Tibial nerve (tissue), 4 donors: ENCODE results near the gene SPNS3. TPM values are rescaled to one million over a fixed set of nuclear protein-coding genes. Genes with fewer than 3 reads are reported as not detected.
A peak's percentile ranks its signal among the peaks of the same experiment; 100 is the strongest.

ENCODE experiments used
- DNase-seq, 2 donors: peaks; one replicate each; pipeline ENCODE4 v3.0.0-alpha.2; 2019; ENCODE audit warnings: low spot score in 2 of 2
- H3K27ac ChIP-seq, 4 donors: fragments of 200-600 bp; sonication (generic) in 3 of 4; one replicate each; pipeline ENCODE4 v1.5.1; 2017 to 2019; ENCODE audit warnings: mild to moderate bottlenecking in 1 of 4
- H3K27me3 ChIP-seq, 2 donors: fragments of 200-600 bp; sonication (generic) in 1 of 2; one replicate each; pipeline versions ENCODE4 v1.5.1 to v1.6.0; 2017 to 2019
- H3K36me3 ChIP-seq, 3 donors: fragments of 200-600 bp; sonication (generic); one replicate each; pipeline ENCODE4 v1.5.1; 2018 to 2019
- H3K4me1 ChIP-seq, 4 donors: fragments of 200-600 bp; sonication (generic) in 3 of 4; one replicate each; pipeline ENCODE4 v1.5.1; 2017 to 2019
- H3K4me3 ChIP-seq, 4 donors: fragments of 200-600 bp; sonication (generic) in 3 of 4; one replicate each; pipeline ENCODE4 v1.5.1; 2017 to 2019; ENCODE audit warnings: mild to moderate bottlenecking in 1 of 4, moderate library complexity in 1 of 4
- H3K9me3 ChIP-seq, 4 donors: fragments of 200-600 bp; sonication (generic) in 3 of 4; one replicate each; pipeline ENCODE4 v1.5.1; 2017 to 2019
- EP300 ChIP-seq, 2 donors: sonication (generic); formaldehyde crosslinking; IDR thresholded peaks; one replicate each; pipeline ENCODE4 v1.6.1; 2017; ENCODE audit warnings: antibody characterized with exemption in 2 of 2, mild to moderate bottlenecking in 1 of 2
- POLR2A ChIP-seq, 2 donors: fragments of 450-650 bp; IDR thresholded peaks; one replicate each; pipeline ENCODE4 v1.6.1; 2017; ENCODE audit warnings: antibody characterized with exemption in 2 of 2, mild to moderate bottlenecking in 2 of 2, moderate library complexity in 2 of 2
- WGBS, 2 donors: methylation state at CpG; one replicate each; pipeline ENCODE4 v1.1.5; 2018; 5-methylcytosine and 5-hydroxymethylcytosine counted together
- total RNA-seq, 4 donors: library from RNA; depleted of rRNA; stranded (reverse); fragments of >200 nt; gene quantifications; one replicate each; pipeline ENCODE4 v1.1.0, GENCODE V29; 2016
- TF ChIP-seq, protein P1 (sequence below), 5 experiments: fragments of 200-600 bp in 3 of 5; fragments of 450-650 bp in 2 of 5; sonication (generic) in 3 of 5; IDR thresholded peaks; one replicate each; pipeline ENCODE4 v1.5.1; 2016 to 2019; ENCODE audit warnings: antibody characterized with exemption in 5 of 5, mild to moderate bottlenecking in 3 of 5, moderate library complexity in 2 of 5

SPNS3 gene
- total RNA-seq, 4 donors from 2014 or later: 0.44 TPM; not detected in 3

- no peaks in the 10 kb centered on the region for H3K9me3 ChIP-seq
- 24 to 28% methylated on average over 19 of the region's 23 CpGs for WGBS, 2 donors
- peak overlapping the region in 2 of 4 donors; percentile 2 to 19 for H3K4me3 ChIP-seq
- H3K27ac ChIP-seq: peak overlapping the region; percentile 44 to 93 (median 79)
- peaks cover 0 to 67% (median 49%) of the 10 kb centered on the region in 4 donors for H3K4me1 ChIP-seq
- TF ChIP-seq POLR2A (IDR thresholded peaks at IDR 0.05) (no peak), EP300 (IDR thresholded peaks at IDR 0.05) (peak in 1 of 2 donors; percentile 29)
- TF ChIP-seq, protein P1, sequence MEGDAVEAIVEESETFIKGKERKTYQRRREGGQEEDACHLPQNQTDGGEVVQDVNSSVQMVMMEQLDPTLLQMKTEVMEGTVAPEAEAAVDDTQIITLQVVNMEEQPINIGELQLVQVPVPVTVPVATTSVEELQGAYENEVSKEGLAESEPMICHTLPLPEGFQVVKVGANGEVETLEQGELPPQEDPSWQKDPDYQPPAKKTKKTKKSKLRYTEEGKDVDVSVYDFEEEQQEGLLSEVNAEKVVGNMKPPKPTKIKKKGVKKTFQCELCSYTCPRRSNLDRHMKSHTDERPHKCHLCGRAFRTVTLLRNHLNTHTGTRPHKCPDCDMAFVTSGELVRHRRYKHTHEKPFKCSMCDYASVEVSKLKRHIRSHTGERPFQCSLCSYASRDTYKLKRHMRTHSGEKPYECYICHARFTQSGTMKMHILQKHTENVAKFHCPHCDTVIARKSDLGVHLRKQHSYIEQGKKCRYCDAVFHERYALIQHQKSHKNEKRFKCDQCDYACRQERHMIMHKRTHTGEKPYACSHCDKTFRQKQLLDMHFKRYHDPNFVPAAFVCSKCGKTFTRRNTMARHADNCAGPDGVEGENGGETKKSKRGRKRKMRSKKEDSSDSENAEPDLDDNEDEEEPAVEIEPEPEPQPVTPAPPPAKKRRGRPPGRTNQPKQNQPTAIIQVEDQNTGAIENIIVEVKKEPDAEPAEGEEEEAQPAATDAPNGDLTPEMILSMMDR (IDR thresholded peaks at IDR 0.05): peak in 2 of 5 experiments; percentile 38 to 41
- peak in 1 of 2 donors; percentile 35 for DNase-seq
- H3K27me3 ChIP-seq: no peaks in the 10 kb centered on the region
- H3K36me3 ChIP-seq: peaks cover 0 to 16% (median 0%) of the 10 kb centered on the region in 3 donors
These were observed 100.1 kb downstream of the SPNS3 start for GRCh38 chr17:4533523-4534504.

DNA sequence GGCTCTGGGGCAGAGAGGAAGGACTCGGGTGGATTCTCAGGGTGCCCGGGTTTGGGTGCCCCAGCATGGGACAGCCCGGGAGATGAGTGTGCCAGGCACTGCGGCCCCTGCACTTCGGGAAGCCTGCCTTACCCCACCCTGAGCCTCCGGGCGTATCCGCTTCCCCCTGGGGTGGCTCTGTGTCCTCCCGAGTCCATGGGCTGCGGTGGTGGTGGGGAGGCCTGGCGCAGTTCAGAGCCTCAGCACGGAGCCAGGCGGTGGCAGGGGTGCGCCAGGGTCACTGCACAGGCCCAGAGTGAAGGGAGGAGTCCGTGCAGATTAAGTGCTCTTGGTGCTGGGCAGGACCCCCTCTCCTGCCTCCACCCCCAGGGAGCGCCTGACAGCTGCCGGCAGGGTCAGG lies 100.8 kb downstream of the SPNS3 start:
- Histone ChIP-seq H3K9me3 (no peaks in the 10 kb centered on the region), H3K4me3 (peak overlapping the region in 1 of 4 donors; percentile 2), H3K27ac (peak overlapping the region; percentile 44 to 93 (median 79)), H3K36me3 (peaks cover 0 to 23% (median 4%) of the 10 kb centered on the region in 3 donors), H3K4me1 (peaks cover 0 to 70% (median 49%) of the 10 kb centered on the region in 4 donors), H3K27me3 (no peaks in the 10 kb centered on the region)
- no peak for DNase-seq
- no peak for TF ChIP-seq EP300 (IDR thresholded peaks at IDR 0.05)
- TF ChIP-seq POLR2A (IDR thresholded peaks at IDR 0.05): no peak
- TF ChIP-seq, protein P1 (IDR thresholded peaks at IDR 0.05): no peak
- WGBS, 2 donors: 46 to 74% methylated on average over 7 to 16 of the region's 17 CpGs

GRCh38 chr17:4534928-4535666 lies 101.4 kb downstream of the SPNS3 start:
- TF ChIP-seq EP300 (IDR thresholded peaks at IDR 0.05) (no peak), POLR2A (IDR thresholded peaks at IDR 0.05) (no peak)
- TF ChIP-seq, protein P1 (IDR thresholded peaks at IDR 0.05): no peak
- H3K4me3 ChIP-seq: no peak overlapping the region

GRCh38 chr17:4535667-4536258 lies 102.0 kb downstream of the SPNS3 start:
- TF ChIP-seq, protein P1 (IDR thresholded peaks at IDR 0.05): no peak
- TF ChIP-seq POLR2A (IDR thresholded peaks at IDR 0.05) (no peak), EP300 (IDR thresholded peaks at IDR 0.05) (no peak)
- Histone ChIP-seq H3K27me3 (no peaks in the 10 kb centered on the region), H3K27ac (peak overlapping the region in 2 of 4 donors; percentile 88 to 93), H3K4me3 (peak overlapping the region in 1 of 4 donors; percentile 24), H3K4me1 (peaks cover 0 to 65% (median 49%) of the 10 kb centered on the region in 4 donors), H3K9me3 (no peaks in the 10 kb centered on the region), H3K36me3 (peaks cover 0 to 35% (median 7%) of the 10 kb centered on the region in 3 donors)
- DNase-seq: no peak
- WGBS, 2 donors: 67 to 75% methylated on average over 10 to 19 of the region's 19 CpGs

More at GRCh38 chr17:4534928-4535666, 101.4 kb downstream of the SPNS3 start:
- Histone ChIP-seq H3K9me3 (no peaks in the 10 kb centered on the region), H3K27ac (peak overlapping the region; percentile 44 to 93 (median 79)), H3K4me1 (peaks cover 0 to 70% (median 49%) of the 10 kb centered on the region in 4 donors), H3K36me3 (peaks cover 0 to 29% (median 6%) of the 10 kb centered on the region in 3 donors), H3K27me3 (no peaks in the 10 kb centered on the region)
- DNase-seq: no peak
- WGBS, 2 donors: 44 to 74% methylated on average over 14 to 20 of the region's 27 CpGs
